Measurements from ENCODE around the gene ESF1. TPM values are rescaled to one million over a fixed set of nuclear protein-coding genes. Genes with fewer than 3 reads are reported as not detected.

ESF1 gene
- total RNA-seq, 1 experiment from 2014 or later = 36.9 TPM

DNA sequence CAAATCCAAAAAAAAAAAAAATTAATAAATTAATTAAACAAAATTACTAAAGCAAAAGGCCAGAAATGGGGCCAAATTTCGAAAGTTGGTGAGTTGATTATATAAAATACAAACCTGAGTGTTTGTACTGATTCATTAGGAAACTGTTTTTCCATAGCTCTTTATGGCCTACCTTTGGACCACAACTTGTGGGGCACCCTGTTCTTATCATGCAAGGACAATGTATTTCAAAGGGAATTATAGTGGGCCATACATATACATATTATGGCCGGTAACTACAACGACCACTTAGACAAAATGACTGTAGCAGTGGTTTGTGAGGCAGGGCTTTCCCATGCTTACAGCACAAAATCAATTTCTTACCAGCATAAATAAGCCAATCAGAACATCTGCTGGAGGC lies 69.5 kb downstream of the ESF1 start:
- Histone ChIP-seq H3K9me3 (ENCODE audit: control insufficient read depth, low read depth, low read length) (no peaks in the 10 kb centered on the region), H3K27me3 (ENCODE audit: insufficient read depth, low read length) (no peaks in the 10 kb centered on the region), H2AK5ac (ENCODE audit: insufficient read length, low read length) (no peak overlapping the region), H3T11ph (ENCODE audit: low read length) (no peak overlapping the region), H3K4me1 (ENCODE audit: insufficient read depth, low read length) (no peaks in the 10 kb centered on the region), H3K79me2 (ENCODE audit: insufficient read depth, low read length) (no peaks in the 10 kb centered on the region), H3K27ac (ENCODE audit: insufficient read length, low read depth, low read length) (no peak overlapping the region), H3K4ac (ENCODE audit: low read depth, low read length) (no peak overlapping the region), H4K20me1 (ENCODE audit: control insufficient read depth, insufficient read depth, insufficient read length) (no peaks in the 10 kb centered on the region), H3K4me2 (ENCODE audit: insufficient read depth, insufficient read length, low read length) (no peak overlapping the region), H3K79me1 (ENCODE audit: insufficient read depth, low read depth, low read length, poor library complexity, severe bottlenecking) (no peaks in the 10 kb centered on the region), H2BK20ac (ENCODE audit: low read depth, low read length, poor library complexity, severe bottlenecking) (no peak overlapping the region), H3K14ac (ENCODE audit: insufficient read depth, low read length) (no peak overlapping the region), H4K91ac (ENCODE audit: insufficient read length, low read depth, low read length) (no peak overlapping the region), H2BK5ac (ENCODE audit: insufficient read length, low read length) (no peak overlapping the region), H2BK15ac (ENCODE audit: low read depth, low read length) (no peak overlapping the region), H3K23me2 (ENCODE audit: insufficient read length, low read depth, low read length, poor library complexity, severe bottlenecking) (no peaks in the 10 kb centered on the region), H3K56ac (ENCODE audit: insufficient read length, low read depth, low read length) (no peak overlapping the region), H2BK12ac (ENCODE audit: insufficient read length, low read depth, low read length) (no peak overlapping the region), H3K9ac (ENCODE audit: extremely low read depth, insufficient read length, low read length) (no peak overlapping the region), H4K5ac (ENCODE audit: insufficient read length, low read depth, low read length) (no peak overlapping the region), H2AFZ (ENCODE audit: low read length) (no peak overlapping the region), H4K8ac (replicated peaks; ENCODE audit: insufficient read length, low read depth, low read length) (no peak overlapping the region), H3K18ac (ENCODE audit: insufficient read length, low read depth, low read length) (no peak overlapping the region), H2BK120ac (ENCODE audit: low read depth, low read length, poor library complexity, severe bottlenecking) (no peak overlapping the region), H3K23ac (ENCODE audit: insufficient read length, low read depth, low read length) (no peak overlapping the region)
- Mint-ChIP-seq H3K27ac (no peak overlapping the region; a peak in 1 of 7 replicates), H3K9me3 (peaks cover 7 to 11% of the 10 kb centered on the region in 2 experiments; a peak in 4 of 5 replicates), H3K4me1 (peaks cover 10% of the 10 kb centered on the region in 2 experiments), H3K4me3 (no peak overlapping the region), H3K27me3 (ENCODE audit: low read depth) (no peaks in the 10 kb centered on the region), H3K36me3 (ENCODE audit: insufficient read depth in 1 of 3, low read depth in 3 of 3) (peaks cover 26 to 75% (median 55%) of the 10 kb centered on the region in 3 experiments)
- WGBS (ENCODE audit: extremely low coverage, insufficient read length, low lambda C conversion rate) = no CpG with 5 or more reads among the region's 3 CpGs
- DNase-seq = no peak
- TF ChIP-seq, protein P1, sequence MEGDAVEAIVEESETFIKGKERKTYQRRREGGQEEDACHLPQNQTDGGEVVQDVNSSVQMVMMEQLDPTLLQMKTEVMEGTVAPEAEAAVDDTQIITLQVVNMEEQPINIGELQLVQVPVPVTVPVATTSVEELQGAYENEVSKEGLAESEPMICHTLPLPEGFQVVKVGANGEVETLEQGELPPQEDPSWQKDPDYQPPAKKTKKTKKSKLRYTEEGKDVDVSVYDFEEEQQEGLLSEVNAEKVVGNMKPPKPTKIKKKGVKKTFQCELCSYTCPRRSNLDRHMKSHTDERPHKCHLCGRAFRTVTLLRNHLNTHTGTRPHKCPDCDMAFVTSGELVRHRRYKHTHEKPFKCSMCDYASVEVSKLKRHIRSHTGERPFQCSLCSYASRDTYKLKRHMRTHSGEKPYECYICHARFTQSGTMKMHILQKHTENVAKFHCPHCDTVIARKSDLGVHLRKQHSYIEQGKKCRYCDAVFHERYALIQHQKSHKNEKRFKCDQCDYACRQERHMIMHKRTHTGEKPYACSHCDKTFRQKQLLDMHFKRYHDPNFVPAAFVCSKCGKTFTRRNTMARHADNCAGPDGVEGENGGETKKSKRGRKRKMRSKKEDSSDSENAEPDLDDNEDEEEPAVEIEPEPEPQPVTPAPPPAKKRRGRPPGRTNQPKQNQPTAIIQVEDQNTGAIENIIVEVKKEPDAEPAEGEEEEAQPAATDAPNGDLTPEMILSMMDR (conservative IDR thresholded peaks at IDR 0.05) = no peak

Data from H9 (cell line).